Activated CD4-positive, alpha-beta T cell treated with anti-CD3 and anti-CD28 coated beads for 1 hour (primary cell): ENCODE results near the gene RBFOX1.
"Not testable (repeated sequence)": the region's sequence is repeated elsewhere in the genome, so short reads cannot be mapped to it uniquely, and the experiment has no call there.

Experiments used
- DNase-seq: peaks from one replicate; pipeline ENCODE4 v3.0.0-alpha.2; 2020

RBFOX1 gene

GRCh38 chr16:7482596-7483290, 150.1 kb downstream of the RBFOX1 start:
- DNase-seq, result no peak

DNA sequence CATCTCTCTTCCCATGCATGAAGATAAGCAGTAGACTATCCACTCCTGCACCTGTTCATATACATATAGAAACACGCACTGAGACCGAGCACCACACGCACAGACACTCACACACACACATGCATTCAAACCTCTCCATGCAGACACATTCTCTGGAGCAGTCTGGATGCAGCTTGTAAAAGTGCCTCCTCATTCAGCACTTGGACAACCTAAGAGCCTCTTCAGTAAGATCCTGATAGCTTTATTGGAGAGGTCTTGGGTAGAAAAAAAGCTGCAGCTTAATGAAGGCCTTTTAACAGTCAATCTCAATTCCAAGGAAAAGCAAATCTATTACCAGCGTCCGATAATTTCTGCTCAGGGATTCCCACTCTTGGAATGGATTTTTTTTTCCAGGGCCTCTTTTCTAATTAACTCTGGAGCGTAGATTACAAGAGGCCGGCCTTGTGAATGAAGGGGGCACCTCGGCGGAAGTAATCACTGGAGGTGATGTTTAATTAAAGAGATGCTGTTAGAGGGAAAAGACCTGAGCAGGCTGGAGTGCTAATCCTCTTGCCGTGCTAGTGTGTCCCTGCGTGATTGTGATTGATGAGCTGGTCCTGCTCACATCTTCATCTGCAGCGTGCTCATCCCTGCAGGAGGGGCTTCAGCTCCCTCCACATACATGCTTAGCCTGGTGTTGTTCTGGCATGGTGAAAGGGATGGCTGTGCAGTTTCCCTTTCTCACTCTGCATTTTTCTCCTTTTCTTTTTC, 155.1 kb downstream of the RBFOX1 start:
- no peak for DNase-seq

DNA sequence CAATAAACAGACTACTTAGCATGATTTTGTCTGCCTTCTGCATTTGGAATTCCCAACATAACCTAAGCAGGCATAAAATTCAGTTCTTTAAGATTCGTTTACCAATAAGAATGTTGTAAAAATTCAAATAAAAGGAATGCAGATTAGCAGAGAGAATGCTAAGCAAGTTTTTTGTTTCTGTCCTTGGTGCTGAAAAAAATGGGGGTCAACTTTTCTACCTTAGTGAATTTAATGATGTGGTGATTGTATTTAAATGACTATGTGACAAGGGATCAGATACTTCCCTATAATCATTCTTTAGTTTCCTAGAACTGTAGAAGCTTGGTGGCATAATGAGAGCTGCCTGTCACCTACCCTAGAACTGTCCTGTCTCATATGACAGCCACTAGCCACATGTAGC, 159.5 kb downstream of the RBFOX1 start:
- DNase-seq, result no peak

DNA sequence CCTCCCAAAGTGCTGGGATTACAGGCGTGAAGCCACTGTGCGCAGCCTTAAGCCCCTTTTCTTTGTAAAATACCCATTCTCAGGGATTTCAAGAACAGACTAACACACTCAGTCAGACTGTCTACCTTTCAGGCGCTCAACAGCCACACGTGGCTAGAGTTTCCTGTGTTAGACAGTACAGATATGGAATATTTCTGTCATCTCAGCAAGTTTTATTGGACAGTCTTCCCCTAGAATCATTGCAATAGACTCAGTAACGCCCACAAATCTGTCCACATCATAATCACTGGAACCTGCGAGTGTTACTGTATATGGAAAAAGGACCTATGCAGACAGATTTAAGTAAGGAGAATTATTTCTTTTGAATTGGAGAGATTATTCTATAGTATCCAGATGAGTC, 160.5 kb downstream of the RBFOX1 start:
- DNase-seq, result no peak

- DNase-seq, result no peak
These were observed 165.0 kb downstream of the RBFOX1 start for GRCh38 chr16:7497691-7498090.

GRCh38 chr16:7501868-7502267, 169.2 kb downstream of the RBFOX1 start:
- no peak for DNase-seq

- DNase-seq, result not testable (repeated sequence)
These were observed 170.0 kb downstream of the RBFOX1 start for GRCh38 chr16:7502591-7503157.

DNA sequence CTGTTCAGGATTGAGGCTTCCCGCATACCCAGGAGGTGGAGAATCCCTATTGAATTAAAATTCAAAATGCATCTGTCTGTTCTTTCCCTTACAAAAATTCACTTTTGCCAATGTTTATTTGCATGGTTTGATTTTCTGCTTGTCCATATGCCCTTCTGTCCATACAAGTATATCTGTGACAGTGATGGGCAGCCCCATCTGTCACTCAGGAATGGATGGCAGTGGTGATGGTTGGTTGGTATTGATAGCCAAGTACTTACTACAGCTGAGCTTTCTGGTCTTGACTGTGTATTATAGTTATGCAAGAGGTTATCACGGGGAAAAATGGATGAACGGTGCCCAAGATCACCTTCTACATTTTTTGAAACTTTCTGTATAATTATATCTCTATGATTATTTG, 171.0 kb downstream of the RBFOX1 start:
- no peak for DNase-seq

GRCh38 chr16:7504844-7505243, 172.2 kb downstream of the RBFOX1 start:
- no peak for DNase-seq

DNA sequence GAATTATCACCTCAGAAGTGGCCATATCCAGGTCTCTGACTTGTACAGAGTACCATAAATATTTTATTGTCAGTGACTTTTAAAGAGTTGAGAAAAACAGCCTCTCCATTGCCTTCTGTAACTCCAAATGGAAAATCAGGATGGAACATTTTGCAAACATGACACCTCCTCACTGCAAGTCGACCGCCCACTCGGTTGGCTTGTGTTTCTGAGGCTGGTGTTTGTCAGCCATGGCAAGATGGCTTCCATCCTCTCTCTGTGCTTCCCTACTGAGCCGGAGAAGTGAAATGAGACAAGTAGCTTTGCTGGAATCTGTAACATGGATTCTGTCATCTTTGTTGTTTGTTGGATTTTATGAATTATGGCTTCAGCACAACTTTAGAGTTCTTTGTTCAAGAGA, 172.8 kb downstream of the RBFOX1 start:
- no peak for DNase-seq

GRCh38 chr16:7506363-7506762, 173.7 kb downstream of the RBFOX1 start:
- DNase-seq, result no peak

DNA sequence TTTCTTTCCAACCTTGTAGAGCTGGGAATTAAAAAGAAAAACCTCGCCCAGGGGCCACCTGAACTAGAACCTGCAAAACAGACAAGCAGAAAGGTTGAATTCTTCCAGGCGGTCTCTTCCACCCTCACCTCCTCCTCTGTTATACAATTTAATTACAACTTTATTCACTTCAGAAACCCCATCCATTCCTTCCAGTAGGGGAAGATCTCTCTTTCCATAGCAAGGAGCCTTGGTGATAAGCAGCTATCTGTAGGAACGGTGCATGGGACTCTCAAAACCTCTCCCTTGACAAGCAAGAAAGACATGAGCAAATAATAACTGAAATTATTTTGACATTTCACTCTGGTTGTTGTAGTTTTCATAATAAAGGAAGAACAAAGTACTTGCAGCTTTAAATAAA, 176.0 kb downstream of the RBFOX1 start:
- no peak for DNase-seq

DNA sequence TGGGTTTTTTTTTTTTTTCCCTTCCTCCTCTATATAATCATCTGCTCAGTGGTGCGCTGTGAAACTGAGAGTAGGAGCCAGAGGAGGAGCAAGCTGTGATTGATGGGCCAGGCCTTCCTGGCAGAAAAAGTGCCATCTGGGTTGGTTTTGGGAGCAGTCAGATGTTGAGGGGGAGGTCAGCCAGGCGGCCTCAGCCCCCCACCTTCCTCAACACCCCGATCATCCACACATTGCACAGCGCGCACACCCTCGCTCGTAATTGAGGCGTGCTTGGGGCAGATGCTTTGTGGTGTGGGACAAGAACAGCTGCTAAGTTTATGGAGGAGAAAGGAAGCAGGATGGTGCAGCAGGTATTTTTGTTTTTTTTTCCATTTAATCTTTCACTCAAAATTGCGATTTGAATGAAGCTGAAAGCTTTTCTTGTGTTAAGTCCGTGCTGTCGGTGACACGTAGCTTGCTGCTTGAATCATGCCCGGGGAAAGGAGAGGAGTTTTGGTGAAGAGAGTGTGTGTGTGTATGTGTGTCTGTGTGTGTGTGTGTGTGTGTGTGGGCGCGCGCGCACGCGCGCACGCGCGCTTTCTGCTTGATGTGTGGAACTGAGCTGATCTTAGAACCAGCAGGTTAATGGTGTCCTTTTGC, 177.4 kb downstream of the RBFOX1 start:
- no peak for DNase-seq

GRCh38 chr16:7511549-7512260, 179.1 kb downstream of the RBFOX1 start:
- no peak for DNase-seq

DNA sequence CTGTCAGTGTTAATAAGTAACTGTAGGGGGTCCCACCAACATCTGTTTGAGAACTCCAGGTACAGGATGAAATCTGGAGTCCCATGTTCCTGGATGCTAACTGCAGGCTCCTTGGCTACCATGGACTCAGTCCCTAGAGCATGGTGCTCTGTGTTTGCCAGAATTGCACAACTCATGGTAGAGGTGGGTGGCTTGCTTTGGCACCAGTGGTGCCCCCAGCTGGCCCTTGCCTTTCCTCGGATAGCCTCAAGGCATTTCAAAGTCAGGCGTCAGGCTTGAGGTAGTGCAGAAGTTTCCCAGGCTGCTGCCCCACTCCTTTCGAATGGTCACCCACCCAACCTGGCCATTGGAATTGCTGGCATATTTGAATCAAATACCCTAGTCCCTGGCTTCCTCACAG, 179.9 kb downstream of the RBFOX1 start:
- DNase-seq, result no peak

- DNase-seq, result no peak
These were observed 180.8 kb downstream of the RBFOX1 start for GRCh38 chr16:7513429-7513828.

DNA sequence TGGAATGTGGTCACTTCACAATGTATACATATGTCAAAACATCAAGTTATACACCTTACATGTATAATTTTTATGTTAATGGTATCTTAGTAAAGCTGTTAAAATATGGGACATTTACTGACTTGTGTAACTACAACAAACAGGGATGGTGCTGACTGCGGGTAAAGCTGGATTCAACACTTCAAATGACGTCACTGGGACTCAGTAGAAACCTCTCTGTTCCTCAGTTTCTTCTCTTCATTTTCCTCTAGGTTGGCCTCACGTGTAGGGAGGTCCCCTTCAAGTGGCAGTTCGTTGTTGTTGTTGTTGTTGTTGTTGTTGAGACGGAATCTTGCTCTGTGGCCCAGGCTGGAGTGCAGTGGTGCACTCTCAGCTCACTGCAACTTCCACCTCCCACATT, 182.9 kb downstream of the RBFOX1 start:
- DNase-seq, result no peak

- no peak for DNase-seq
These were observed 184.9 kb downstream of the RBFOX1 start for GRCh38 chr16:7517496-7517895.

DNA sequence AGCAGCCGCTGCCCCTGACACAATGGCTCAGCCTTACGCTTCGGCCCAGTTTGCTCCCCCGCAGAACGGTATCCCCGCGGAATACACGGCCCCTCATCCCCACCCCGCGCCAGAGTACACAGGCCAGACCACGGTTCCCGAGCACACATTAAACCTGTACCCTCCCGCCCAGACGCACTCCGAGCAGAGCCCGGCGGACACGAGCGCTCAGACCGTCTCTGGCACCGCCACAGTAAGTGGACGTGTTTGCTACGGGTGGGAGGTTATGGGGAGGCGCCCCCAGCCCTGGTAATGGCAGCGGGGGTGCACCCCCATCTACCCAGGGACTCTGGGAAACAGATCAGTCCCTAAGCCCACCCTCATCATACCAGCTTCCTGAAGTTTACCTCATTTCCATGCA, 185.5 kb downstream of the RBFOX1 start:
- no peak for DNase-seq

GRCh38 chr16:7521834-7522233, 189.2 kb downstream of the RBFOX1 start:
- no peak for DNase-seq

GRCh38 chr16:7524419-7524818, 191.8 kb downstream of the RBFOX1 start:
- no peak for DNase-seq

- DNase-seq, result no peak
These were observed 194.1 kb downstream of the RBFOX1 start for GRCh38 chr16:7526736-7527135.

GRCh38 chr16:7532534-7532933, 199.9 kb downstream of the RBFOX1 start:
- no peak for DNase-seq
